GM21576 (cell line): Measurements from ENCODE around the gene NCF1.
"Not testable (repeated sequence)": the region's sequence is repeated elsewhere in the genome, so short reads cannot be mapped to it uniquely, and the experiment has no call there.

Experiments used
- ATAC-seq: cut with Tn5 transposase; IDR thresholded peaks from one replicate; pipeline ENCODE4 v1.9.1; 2021; ENCODE audit warnings: mild to moderate bottlenecking, moderate library complexity; ENCODE audit not compliant: unreplicated experiment

NCF1 gene

DNA sequence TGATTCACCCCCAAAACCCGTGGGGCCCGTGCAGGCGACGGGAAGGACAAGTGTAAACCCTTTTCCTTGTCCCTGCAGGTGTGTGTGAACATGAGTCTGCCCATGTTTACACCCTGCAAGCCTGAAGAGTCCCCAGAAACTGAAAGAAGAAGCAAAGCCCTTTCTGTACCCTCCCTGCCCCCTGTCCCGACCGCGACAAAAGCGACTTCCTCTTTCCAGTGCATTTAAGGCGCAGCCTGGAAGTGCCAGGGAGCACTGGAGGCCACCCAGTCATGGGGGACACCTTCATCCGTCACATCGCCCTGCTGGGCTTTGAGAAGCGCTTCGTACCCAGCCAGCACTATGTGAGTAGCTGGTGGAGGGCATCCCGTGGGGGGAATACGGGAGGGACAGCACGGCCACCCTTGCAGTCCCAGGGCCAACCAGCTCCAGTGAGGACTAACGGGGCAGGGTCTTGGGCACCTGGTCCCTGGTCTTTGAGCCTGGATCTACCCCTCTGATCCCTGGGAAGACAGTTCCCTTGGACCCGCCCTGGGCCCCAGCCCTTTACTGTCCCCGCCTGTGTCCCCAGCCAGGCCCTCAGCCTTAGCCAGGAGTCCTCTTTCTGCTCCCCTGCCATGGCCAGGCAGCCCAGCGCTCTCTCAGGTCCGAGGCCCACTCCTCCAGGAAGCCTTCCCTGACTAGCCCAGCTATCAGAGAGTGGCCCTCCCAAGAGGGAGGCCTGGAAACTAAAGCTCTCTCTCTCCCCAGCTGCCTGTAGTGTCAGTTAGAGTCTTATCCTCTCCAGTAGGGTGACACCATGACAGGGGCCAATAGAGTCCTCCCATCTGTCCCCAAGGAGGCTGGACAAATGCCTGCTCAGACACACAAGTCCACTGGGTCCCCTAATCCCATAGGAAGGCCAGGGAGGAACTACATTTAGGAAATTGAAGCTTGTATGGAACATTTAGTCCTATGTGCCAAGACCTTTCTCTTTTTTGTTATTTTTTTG is at the start of gene NCF1:
NCF1 (plus strand) TSS at position 252 of the 991 bp plus-strand sequence; CDS start at position 273, 21 bp downstream.
- ATAC-seq: peak; percentile 77

DNA sequence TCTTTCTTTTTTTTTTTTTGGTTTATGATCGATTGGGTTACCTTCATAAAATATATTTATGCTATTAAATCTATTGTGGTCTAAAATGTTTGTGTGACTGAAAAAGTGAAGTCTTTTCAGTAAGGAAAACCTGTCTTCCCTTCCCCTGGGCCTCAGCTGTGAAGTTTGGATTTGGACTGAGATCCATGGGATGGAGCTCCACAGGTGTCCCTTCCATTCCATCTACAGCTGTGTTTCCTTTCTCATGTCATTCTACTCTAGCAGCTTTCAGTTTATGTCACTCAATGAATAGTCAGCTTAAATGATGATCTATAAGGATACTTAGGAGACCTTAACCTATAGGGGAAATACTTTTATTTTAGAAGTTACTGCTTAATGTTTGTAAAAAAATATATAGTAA is 48.0 kb upstream of the NCF1 start:
- no peak for ATAC-seq

DNA sequence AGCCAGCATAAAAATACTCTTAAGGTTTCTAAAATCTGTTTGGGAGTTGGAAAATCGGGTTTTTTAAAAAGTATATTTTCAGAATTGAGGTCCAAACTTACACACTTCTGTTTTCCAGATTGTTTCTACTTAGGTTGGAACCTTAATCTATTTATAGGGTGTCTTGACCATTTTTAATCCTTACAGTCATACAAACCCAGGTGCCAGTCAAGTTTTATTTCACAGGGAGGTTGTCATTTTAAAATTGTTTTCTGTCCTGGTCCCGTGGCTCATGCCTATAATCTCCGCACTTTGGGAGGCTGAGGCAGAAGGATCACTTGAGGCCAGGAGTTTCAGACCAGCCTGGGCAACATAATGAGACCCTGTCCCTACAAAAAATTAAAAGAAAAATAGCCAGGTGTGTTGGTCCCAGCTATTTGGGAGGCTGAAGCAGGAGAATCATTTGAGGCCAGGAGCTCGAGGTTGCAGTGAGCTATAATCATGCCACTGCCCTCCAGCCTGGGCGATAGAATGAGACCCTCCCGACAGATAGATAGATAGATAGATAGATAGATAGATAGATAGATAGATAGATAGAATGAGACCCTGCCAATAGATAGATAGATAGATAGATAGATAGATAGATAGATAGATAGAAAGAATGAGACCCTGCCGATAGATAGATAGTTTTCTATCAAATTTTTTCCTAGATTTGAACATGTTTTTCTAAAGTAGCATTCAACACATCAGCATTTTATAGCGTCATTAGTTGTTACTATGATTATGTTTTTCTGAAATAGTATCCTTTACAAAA is 47.3 kb upstream of the NCF1 start:
- no peak for ATAC-seq

DNA sequence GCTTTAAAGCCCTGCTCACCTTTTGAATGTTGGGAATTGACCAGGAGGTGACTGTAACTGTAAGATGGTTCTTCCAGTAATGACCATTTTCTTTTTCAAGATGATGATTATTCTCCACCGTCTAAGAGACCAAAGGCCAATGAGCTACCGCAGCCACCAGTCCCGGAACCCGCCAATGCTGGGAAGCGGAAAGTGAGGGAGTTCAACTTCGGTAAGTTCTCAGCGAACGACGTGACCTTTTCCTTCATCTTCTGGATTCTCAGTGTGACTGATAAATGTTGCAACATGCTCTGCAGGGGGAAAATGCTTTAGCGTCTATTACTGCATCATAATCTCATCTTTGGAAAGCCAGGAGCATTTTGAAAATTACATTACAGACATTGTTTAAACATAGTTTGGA is 45.1 kb upstream of the NCF1 start:
- ATAC-seq: not testable (repeated sequence)

DNA sequence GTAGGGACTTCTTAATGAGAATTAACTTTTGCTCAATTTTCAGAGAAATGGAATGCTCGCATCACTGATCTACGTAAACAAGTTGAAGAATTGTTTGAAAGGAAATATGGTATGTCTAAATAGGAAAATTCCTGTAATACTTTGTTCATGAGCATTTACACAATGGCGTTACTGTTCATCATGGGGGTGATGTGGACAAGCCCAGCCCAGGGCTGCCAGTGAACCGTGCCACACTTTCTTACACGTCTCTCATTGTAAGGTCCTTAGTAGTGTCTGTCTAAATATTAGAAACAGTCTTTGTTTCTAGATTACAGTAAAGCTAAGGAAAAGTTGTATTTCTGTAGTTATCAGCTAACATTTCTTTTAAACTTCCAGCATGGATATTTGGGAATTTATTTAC is 43.6 kb upstream of the NCF1 start:
- not testable (repeated sequence) for ATAC-seq

DNA sequence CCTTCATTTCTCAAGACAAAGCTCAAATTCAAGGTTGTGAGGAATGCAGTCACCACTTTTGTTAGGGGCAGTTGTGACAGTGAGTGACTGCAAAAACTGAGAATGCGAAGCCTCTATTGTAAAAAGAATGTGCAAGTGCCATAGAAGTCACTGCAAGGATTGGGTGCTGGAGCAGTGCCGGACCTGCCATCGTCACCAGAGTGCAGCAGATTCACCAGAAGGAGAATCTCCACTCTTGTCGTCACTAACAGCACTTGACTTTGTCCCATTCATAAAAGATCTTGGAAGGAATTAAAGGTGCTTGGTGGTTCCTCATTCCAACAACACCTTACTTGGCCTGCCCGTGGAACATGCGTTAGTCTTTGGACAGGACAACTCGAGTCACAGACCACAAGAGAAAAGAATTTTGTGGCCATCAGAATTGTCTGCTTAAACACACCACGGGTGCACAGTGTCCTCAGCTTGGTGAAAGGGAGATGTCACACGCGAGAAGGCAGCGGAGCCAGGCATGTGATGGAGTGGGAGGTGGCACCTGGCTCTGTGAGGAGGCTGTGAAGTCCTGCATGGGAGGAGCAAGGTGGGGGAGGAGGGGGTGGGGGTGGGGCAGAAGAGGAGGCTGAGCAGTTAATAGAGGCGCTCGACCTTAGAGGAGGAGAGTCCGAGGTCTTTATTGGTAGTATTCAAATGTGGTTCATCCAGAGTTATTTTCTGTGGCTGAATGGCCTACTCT is 33.7 kb upstream of the NCF1 start:
- not testable (repeated sequence) for ATAC-seq

DNA sequence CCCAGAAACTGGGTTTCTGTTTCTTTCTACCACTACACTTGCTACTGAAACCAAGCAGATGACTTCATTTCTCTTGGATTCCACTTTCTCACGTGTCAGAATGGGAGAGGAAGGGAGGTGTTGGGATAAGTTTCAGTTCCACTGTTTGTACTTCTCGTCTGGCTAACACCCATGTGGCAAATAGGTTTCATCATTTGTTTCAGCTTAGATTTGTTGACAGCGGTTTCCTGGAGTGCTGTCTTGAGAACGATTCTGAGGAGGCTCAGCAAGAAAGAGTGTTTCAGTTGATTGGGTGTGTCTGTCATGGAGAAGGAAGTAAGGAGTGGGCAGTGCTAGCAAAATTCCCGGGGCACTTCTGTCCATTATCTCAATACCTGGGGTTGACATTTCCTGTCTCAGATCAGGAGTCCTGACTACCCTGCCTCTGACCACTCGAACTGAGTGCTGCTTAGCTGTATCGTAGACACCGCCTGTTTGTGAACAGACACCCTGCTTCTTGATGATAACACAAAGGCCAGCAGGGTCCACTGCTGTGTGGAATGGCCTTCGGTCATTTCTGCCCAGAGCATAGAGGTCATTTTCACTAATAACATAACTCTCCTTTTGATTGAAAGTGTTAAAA is 29.8 kb upstream of the NCF1 start:
- not testable (repeated sequence) for ATAC-seq

DNA sequence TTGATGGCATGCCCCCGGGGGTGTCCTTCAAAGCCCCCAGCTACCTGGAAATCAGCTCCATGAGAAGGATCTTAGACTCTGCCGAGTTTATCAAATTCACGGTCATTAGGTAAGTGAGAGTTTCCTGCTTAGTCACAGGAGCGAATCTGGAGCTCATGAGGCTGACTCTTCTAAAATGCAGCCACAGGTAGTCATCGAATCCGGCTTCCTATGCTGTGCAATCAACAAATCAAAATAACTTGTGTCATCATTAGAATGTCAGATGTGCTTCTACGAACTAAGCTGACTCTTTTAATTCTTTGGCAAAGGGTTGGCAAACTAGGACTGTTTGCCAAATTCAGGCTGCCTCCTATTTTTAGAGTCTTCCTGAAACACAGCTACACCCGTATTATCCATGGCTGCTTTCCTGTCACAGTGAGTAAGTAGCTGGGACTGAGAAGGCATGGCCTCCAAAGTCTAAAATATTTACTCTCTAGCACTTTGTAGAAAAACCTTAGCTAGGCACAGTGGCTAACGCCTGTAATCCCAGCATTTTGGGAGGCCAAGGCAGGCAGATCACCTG is 19.8 kb upstream of the NCF1 start:
- not testable (repeated sequence) for ATAC-seq

DNA sequence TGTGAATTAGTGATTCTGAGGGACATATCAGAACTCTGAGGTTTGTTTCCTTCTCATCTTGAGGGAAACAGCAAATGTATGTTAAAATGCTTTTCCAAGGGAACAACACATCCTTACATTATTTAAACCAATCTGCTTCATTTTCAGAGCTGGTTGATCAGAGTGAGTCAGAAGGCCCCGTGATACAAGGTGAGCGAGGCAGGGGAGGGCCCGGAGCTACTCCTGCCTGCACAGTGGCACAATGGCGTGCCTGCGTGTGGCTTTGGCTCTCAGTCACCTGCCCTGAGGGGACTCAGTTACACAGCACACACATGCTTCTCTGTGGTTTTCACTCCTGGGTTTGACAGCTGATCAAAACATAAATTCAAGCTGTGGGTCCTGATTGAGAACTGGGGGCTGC is 17.1 kb upstream of the NCF1 start:
- not testable (repeated sequence) for ATAC-seq

DNA sequence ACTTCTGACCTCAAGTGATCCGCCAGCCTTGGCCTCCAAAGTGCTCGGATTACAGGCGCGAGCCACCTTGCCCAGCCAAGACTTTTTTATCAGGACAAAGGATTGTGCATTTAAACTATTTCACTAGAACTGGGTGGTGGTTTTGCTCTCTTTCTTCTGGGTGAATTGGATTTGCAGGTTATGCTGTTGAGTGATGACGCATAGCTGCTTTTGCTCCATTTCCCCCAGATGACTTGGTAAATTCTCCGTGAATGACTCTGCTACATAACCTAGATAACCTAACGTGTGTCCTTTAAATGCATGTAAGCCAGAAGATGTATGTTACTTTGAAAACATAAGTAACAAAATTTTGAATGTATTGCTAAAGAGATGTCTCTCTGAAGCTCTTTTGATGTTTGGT is 15.5 kb upstream of the NCF1 start:
- ATAC-seq: not testable (repeated sequence)

DNA sequence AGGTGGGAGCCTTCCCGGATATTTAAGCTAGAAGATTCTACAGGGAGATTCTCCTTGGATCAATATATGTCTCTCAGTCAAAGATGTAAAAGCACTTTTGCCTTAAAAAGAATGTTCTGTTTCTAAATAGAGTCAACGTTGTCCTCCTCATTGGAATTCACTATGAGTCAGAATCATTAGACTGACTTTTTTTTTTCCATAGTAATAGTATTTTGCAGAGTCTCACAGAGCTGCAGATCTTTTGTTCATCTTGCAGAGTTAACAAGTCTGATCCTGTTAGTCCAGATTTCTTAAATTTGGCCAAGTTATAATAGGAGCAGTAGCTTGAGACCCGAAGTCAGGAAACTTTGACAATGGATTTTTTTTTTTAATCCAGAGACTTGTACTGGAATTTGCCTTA is 14.8 kb upstream of the NCF1 start:
- not testable (repeated sequence) for ATAC-seq

DNA sequence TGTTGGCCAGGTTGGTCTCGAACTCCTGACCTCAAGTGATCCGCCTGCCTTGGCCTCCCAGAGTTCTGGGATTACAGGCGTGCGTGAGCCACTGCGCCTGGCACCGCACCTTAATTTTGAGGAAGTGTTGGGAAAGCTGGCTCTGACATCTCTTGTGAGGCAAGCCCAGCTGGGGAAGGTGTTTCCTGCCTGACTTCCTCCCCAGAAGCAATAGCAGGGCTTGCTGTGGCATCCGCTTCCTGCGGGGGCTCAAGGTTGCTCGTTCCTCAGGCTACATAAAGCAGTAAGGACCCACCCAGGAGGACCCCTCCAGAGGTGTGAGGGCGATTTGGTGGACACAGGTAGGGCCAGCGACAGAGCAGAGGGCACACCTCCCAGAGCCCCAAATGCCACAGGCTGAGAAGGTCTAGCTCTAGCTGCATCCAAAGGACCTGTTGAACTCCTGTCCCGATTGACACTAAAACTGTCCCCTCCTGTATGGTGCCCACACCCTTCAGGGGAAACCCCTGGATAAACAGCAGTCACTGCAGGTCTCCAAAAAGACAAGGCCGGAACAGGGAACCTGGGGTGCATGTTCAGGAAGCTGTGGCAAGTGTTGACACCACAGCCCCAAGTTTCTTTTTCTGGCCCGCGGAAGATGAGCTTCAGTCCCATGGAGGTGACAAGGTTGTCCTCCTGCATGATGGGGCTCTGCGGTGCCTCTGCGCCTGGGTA is 8.4 kb upstream of the NCF1 start:
- ATAC-seq: not testable (repeated sequence)

DNA sequence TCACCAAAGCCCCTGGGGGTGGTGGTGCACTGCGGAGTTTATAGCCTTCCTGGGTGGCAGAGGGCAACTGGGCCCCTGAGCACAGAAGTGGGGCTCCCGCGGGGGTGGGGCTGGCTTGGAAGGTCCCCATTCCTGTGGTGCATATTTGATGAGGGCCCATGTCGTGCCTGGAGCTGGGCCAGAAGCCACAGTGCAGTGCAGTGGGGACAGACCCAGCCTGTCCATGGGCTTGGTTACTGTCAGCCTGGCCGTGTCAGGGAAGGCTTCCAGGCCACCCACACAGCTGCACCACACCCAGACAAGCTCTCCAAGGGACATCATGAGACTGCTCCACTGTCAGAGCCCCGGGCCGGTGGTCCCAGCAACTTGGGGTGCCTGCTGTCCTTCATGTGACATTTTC is 7.3 kb upstream of the NCF1 start:
- not testable (repeated sequence) for ATAC-seq

DNA sequence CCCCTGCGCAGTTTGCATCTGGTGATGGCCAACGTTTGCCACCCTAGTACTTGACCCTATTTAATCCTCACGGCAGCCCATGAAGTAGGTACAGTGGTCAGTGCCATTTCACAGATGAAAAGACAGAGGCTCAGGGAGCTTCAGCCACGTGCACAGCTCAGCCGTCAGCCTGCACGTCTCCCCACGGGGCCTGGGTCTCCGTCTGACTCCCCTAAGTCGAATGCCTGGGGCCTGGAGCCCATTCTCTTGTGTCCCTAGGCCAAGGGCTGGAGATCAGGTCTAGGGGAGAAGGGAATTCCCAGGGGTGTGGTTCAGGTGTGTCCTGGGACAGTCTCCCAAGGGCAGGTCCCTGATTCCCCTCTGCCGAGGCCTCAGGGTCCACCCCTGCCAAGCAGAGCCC is 6.8 kb upstream of the NCF1 start:
- ATAC-seq: not testable (repeated sequence)

DNA sequence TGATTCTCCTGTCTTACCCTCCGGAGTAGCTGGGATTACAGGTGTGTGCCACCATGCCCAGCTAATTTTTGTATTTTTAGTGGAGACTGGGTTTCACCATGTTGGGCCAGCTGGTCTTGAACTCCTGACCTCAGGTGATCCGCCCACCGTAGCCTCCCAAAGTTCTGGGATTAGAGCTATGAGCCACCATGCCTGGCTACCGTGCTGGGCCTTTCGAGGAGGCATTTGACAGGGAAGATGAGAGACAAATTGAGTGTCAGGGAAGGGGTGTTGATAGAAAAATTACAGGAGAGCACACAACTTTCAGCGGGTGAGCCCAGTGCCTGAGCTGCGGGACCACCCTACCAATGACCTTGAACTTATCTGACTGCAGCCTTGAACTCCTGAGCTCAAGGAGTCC is 3.7 kb upstream of the NCF1 start:
- not testable (repeated sequence) for ATAC-seq

DNA sequence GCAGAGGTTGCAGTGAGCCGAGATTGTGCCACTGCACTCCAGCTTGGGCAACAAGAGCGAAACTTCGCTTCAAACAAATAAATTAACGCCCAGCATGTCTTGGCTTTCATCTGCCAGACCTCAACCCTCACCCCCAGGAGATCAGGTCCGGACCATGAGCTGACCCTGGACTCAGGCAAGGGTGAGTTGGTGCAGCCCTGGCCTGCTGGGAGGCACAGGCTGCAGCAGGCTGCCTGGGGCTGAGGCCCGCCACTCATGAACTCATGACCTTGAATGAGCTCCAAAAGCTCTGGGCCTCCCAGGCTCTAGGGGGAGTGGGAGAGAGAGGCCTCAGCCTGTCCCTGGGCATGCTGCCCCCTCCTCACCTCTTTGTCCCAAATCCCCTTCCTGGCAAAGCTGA is 1.7 kb upstream of the NCF1 start:
- ATAC-seq: not testable (repeated sequence)

DNA sequence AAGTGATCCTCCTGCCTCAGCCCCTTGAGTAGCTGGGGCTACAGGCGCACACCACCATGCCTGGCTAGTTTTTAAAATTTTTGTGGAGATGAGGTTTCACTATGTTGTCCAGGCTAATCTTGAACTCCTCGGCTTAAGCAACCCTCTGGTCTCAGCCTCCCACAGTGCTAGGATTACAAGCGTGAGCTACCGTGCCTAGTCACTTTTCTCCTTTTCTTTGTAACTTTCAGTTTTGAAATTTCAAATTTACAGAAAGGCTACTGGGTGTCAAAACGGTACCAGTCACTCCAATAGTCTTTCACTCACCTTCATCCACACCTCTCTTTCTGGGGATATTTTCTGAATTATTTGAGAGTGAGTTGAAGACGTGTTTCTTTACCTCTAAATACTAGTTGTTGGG is 1.3 kb downstream of the NCF1 start:
- ATAC-seq: not testable (repeated sequence)

DNA sequence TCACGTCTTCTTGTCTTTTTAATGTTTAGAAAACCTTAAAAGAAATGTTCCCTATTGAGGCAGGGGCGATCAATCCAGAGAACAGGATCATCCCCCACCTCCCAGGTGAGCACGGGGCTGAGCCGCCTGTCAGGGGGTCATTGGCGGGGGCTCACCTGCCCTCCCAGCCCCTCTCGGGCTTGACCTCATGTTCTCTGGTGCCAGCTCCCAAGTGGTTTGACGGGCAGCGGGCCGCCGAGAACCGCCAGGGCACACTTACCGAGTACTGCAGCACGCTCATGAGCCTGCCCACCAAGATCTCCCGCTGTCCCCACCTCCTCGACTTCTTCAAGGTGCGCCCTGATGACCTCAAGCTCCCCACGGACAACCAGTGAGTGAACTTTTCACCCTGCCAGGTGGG is 5.2 kb downstream of the NCF1 start:
- ATAC-seq: not testable (repeated sequence)

DNA sequence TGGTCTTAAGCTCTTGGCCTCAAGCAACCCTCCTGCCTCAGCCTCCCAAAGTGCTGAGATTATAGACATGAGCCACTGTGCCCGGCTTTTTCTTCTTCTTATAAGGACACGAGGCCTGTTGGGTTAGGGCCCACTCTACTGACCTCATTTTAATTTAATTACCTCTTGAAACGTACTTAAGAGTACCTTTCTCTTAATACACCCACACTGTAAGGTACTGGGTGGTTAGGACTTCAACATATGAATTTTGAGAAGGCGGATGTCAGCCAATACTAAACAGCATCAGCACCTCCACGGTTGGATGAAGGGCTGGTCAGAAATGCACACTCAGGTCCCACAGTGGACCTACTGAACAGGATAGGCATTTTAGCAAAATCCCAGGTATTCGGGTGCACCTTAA is 7.9 kb downstream of the NCF1 start:
- not testable (repeated sequence) for ATAC-seq
